Measurements from ENCODE around the gene ORM2. TPM values are rescaled to one million over a fixed set of nuclear protein-coding genes. Genes with fewer than 3 reads are reported as not detected.
"Not testable (repeated sequence)": the region's sequence is repeated elsewhere in the genome, so short reads cannot be mapped to it uniquely, and the experiment has no call there.

Gene ORM2
- total RNA-seq, 1 donor from 2014 or later = not detected

- Mint-ChIP-seq H3K36me3 (ENCODE audit: low read depth) (no peaks in the 10 kb centered on the region), H3K4me3 (no peak overlapping the region), H3K4me1 (peaks cover 5% of the 10 kb centered on the region), H3K9me3 (no peaks in the 10 kb centered on the region), H3K27ac (ENCODE audit: unreplicated experiment) (peak overlapping the region; percentile 10), H3K27me3 (ENCODE audit: low read depth) (no peaks in the 10 kb centered on the region)
- no peak for TF ChIP-seq CTCF (conservative IDR thresholded peaks at IDR 0.05)
- no peak for DNase-seq (ENCODE audit: low read depth, low spot score)
Measured at GRCh38 chr9:114319147-114319546, 10.5 kb upstream of the ORM2 start.

GRCh38 chr9:114320710-114321109 is 9.0 kb upstream of the ORM2 start:
- not testable (repeated sequence) for H3K4me1 Mint-ChIP-seq; H3K9me3 Mint-ChIP-seq; H3K27me3 Mint-ChIP-seq (ENCODE audit: low read depth); H3K4me3 Mint-ChIP-seq; DNase-seq (ENCODE audit: low read depth, low spot score); H3K36me3 Mint-ChIP-seq (ENCODE audit: low read depth)
- peak overlapping the region; percentile 35 for H3K27ac Mint-ChIP-seq (ENCODE audit: unreplicated experiment)

- DNase-seq (ENCODE audit: low read depth, low spot score) = no peak
- Mint-ChIP-seq H3K4me1 (peaks cover 5% of the 10 kb centered on the region), H3K4me3 (no peak overlapping the region), H3K27ac (ENCODE audit: unreplicated experiment) (no peak overlapping the region), H3K9me3 (no peaks in the 10 kb centered on the region), H3K36me3 (ENCODE audit: low read depth) (no peaks in the 10 kb centered on the region), H3K27me3 (ENCODE audit: low read depth) (no peaks in the 10 kb centered on the region)
- no peak for TF ChIP-seq CTCF (conservative IDR thresholded peaks at IDR 0.05)
Measured at GRCh38 chr9:114321759-114322158, 7.9 kb upstream of the ORM2 start.

- H3K4me1 Mint-ChIP-seq; H3K36me3 Mint-ChIP-seq (ENCODE audit: low read depth); H3K4me3 Mint-ChIP-seq; H3K27ac Mint-ChIP-seq (ENCODE audit: unreplicated experiment); DNase-seq (ENCODE audit: low read depth, low spot score); H3K9me3 Mint-ChIP-seq; H3K27me3 Mint-ChIP-seq (ENCODE audit: low read depth): not testable (repeated sequence)
Measured at GRCh38 chr9:114322160-114322818, 7.4 kb upstream of the ORM2 start.

- H3K27ac Mint-ChIP-seq (ENCODE audit: unreplicated experiment); H3K4me1 Mint-ChIP-seq; H3K27me3 Mint-ChIP-seq (ENCODE audit: low read depth); H3K9me3 Mint-ChIP-seq; H3K4me3 Mint-ChIP-seq; DNase-seq (ENCODE audit: low read depth, low spot score); H3K36me3 Mint-ChIP-seq (ENCODE audit: low read depth): not testable (repeated sequence)
Measured at GRCh38 chr9:114322831-114323531, 6.7 kb upstream of the ORM2 start, which contains the start of gene ORM1. ORM1 (plus strand) TSS chr9:114323098; CDS start chr9:114323134, 36 bp downstream.

GRCh38 chr9:114323849-114324248 is 5.8 kb upstream of the ORM2 start:
- not testable (repeated sequence) for DNase-seq (ENCODE audit: low read depth, low spot score); H3K27ac Mint-ChIP-seq (ENCODE audit: unreplicated experiment); H3K27me3 Mint-ChIP-seq (ENCODE audit: low read depth); H3K4me3 Mint-ChIP-seq; H3K9me3 Mint-ChIP-seq; H3K36me3 Mint-ChIP-seq (ENCODE audit: low read depth); H3K4me1 Mint-ChIP-seq

- no peaks in the 10 kb centered on the region for H3K36me3 Mint-ChIP-seq (ENCODE audit: low read depth)
- no peak overlapping the region for H3K4me3 Mint-ChIP-seq
- no peaks in the 10 kb centered on the region for H3K9me3 Mint-ChIP-seq
- no peaks in the 10 kb centered on the region for H3K4me1 Mint-ChIP-seq
- H3K27me3 Mint-ChIP-seq (ENCODE audit: low read depth) = no peaks in the 10 kb centered on the region
- H3K27ac Mint-ChIP-seq (ENCODE audit: unreplicated experiment) = no peak overlapping the region
- no peak for TF ChIP-seq CTCF (conservative IDR thresholded peaks at IDR 0.05)
- DNase-seq (ENCODE audit: low read depth, low spot score) = no peak
Measured at GRCh38 chr9:114324492-114324891, 5.2 kb upstream of the ORM2 start.

GRCh38 chr9:114324965-114325364 is 4.7 kb upstream of the ORM2 start:
- not testable (repeated sequence) for DNase-seq (ENCODE audit: low read depth, low spot score); H3K4me3 Mint-ChIP-seq; H3K36me3 Mint-ChIP-seq (ENCODE audit: low read depth); H3K27me3 Mint-ChIP-seq (ENCODE audit: low read depth); H3K9me3 Mint-ChIP-seq; H3K27ac Mint-ChIP-seq (ENCODE audit: unreplicated experiment); H3K4me1 Mint-ChIP-seq

GRCh38 chr9:114325684-114326254 is 3.9 kb upstream of the ORM2 start:
- H3K27ac Mint-ChIP-seq (ENCODE audit: unreplicated experiment); H3K4me1 Mint-ChIP-seq; DNase-seq (ENCODE audit: low read depth, low spot score); H3K4me3 Mint-ChIP-seq; H3K9me3 Mint-ChIP-seq; H3K36me3 Mint-ChIP-seq (ENCODE audit: low read depth); H3K27me3 Mint-ChIP-seq (ENCODE audit: low read depth): not testable (repeated sequence)
